Brain microvascular endothelial cell (primary cell): ENCODE results near the gene CD2AP.

Experiments
- DNase-seq: peaks from one replicate; pipeline ENCODE4 v3.0.0-alpha.2; 2020
- H3K27ac ChIP-seq: fragments of 250-450 bp; sonication (Bioruptor Pico); 2 replicates; pipeline ENCODE4 v1.5.1; 2020; ENCODE audit warnings: mild to moderate bottlenecking, moderate library complexity
- H3K27me3 ChIP-seq: fragments of 250-450 bp; sonication (Bioruptor Pico); replicated peaks from 2 replicates; pipeline ENCODE4 v1.5.1; 2020; ENCODE audit warnings: mild to moderate bottlenecking
- H3K36me3 ChIP-seq: fragments of 250-450 bp; sonication (Bioruptor Pico); replicated peaks from 2 replicates; pipeline ENCODE4 v1.5.1; 2020; ENCODE audit warnings: mild to moderate bottlenecking
- H3K4me3 ChIP-seq: 2 replicates; pipeline ENCODE4 v1.5.1; 2011; ENCODE audit warnings: low read depth, mild to moderate bottlenecking, control low read depth, low read length, moderate library complexity
- CTCF ChIP-seq: IDR thresholded peaks from 2 replicates; pipeline ENCODE4 v1.5.1; 2011; ENCODE audit warnings: low read depth, mild to moderate bottlenecking, moderate library complexity, low read length, control low read depth, inconsistent platforms; ENCODE audit errors: missing control alignments
- in situ Hi-C: cut with HindIII; loops from 2 replicates; pipeline ENCODE4 v1.10.0; 2017; ENCODE audit warnings: low sequenced_read_pairs, low pct_ligation_motif_present

Gene CD2AP

GRCh38 chr6:47477497-47478232 lies at the start of gene CD2AP:
TSS of gene CD2AP (plus strand) at chr6:47477789. CDS start at chr6:47478245, 456 bp downstream.
- H3K27me3 ChIP-seq = no peaks in the 10 kb centered on the region
- H3K4me3 ChIP-seq = peak within 1 kb of the TSS; percentile 89
- H3K27ac ChIP-seq = peak within 1 kb of the TSS; percentile 77
- peak; percentile 63 for DNase-seq
- in situ Hi-C loops = no loop called here
- H3K36me3 ChIP-seq = no peaks in the 10 kb centered on the region
- TF ChIP-seq CTCF = no peak

GRCh38 chr6:47428288-47428687 lies 49.3 kb upstream of the CD2AP start:
- Histone ChIP-seq H3K27ac (no peak overlapping the region), H3K27me3 (no peaks in the 10 kb centered on the region), H3K4me3 (no peak overlapping the region), H3K36me3 (no peaks in the 10 kb centered on the region)
- in situ Hi-C loops = no loop called here
- DNase-seq = no peak
- TF ChIP-seq CTCF = no peak

GRCh38 chr6:47428746-47429664 lies 48.6 kb upstream of the CD2AP start:
- in situ Hi-C loops = no loop called here
- no peak for DNase-seq
- Histone ChIP-seq H3K27ac (no peak overlapping the region), H3K36me3 (no peaks in the 10 kb centered on the region), H3K4me3 (no peak overlapping the region), H3K27me3 (no peaks in the 10 kb centered on the region)
- no peak for TF ChIP-seq CTCF

GRCh38 chr6:47434372-47435253 lies 43.0 kb upstream of the CD2AP start:
- no peak overlapping the region for H3K27ac ChIP-seq
- TF ChIP-seq CTCF = no peak
- in situ Hi-C loops = no loop called here
- no peak for DNase-seq
- no peaks in the 10 kb centered on the region for H3K27me3 ChIP-seq
- H3K4me3 ChIP-seq = no peak overlapping the region
- no peaks in the 10 kb centered on the region for H3K36me3 ChIP-seq

GRCh38 chr6:47435254-47435612 lies 42.4 kb upstream of the CD2AP start:
- no peak overlapping the region for H3K27ac ChIP-seq
- H3K4me3 ChIP-seq = no peak overlapping the region
- no peaks in the 10 kb centered on the region for H3K36me3 ChIP-seq
- no peak for DNase-seq
- in situ Hi-C loops = no loop called here
- TF ChIP-seq CTCF = no peak
- no peaks in the 10 kb centered on the region for H3K27me3 ChIP-seq
